ENCODE results near the gene IFNGR1. TPM values are rescaled to one million over a fixed set of nuclear protein-coding genes. Genes with fewer than 3 reads are reported as not detected.

The IFNGR1 gene
- total and polyA plus RNA-seq, 4 donors = 46.1 to 82.8 (median 62.0) TPM

DNA sequence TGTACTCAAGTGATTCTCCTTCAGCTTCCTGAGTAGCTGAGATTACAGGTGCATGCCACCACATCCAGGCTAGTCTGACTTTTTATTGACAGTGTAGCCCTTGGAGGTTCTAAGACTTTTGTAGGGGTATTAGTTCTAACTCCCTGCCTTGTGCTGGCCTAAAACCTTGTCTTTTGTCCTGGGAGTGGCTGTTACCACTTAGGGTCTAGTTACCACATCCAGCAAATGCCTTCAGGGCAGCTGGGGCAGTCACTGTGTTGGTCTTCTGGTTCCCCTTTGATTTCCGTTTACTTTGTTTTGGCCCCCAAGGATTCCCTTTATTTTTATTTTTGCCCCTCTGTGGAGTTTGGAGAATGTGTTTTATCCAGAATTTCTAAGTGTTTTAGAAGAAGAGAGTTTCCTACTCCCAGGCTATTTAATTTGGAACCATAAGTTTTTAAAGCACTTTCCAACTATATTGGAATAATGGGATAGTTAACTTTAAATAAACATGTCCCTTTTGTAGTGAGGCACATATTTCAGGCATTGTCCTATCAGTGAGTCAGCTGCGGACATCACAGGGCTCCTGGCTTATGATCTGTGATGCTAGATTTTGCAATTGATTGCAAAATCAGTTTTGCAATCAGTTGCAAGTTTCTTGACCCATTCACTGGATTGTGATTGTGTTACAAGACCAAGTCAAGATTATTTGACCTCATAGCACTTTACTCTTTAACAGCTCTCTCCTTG is 70.7 kb downstream of the IFNGR1 start:
- intact Hi-C loops (cut with DNase I) = no loop called here
- peak; percentile 76 for ATAC-seq (ENCODE audit: low FRiP score)
- no peak for DNase-seq
- no peaks in the 10 kb centered on the region for H3K9me3 ChIP-seq (ENCODE audit: control insufficient read depth, low read length)
- no peaks in the 10 kb centered on the region for H3K36me3 ChIP-seq (ENCODE audit: control insufficient read depth in 1 of 2, insufficient read depth in 2 of 2, low read length in 1 of 2)
- no peaks in the 10 kb centered on the region for H3K27me3 ChIP-seq (ENCODE audit: control insufficient read depth in 1 of 2, insufficient read depth in 2 of 2, low read length in 1 of 2)
- no peak overlapping the region for H3K4me3 ChIP-seq (ENCODE audit: low read length in 2 of 2)
- WGBS, 2 donors = 65 to 68% methylated on average over 2 of the region's 2 CpGs
- no peaks in the 10 kb centered on the region for H3K4me1 ChIP-seq (ENCODE audit: control insufficient read depth in 1 of 2, insufficient read depth in 2 of 2, low read length in 2 of 2)
- H3K27ac ChIP-seq (ENCODE audit: low read depth in 1 of 2, low read length in 2 of 2) = no peak overlapping the region

Other genes starting within 250 kb of the IFNGR1 start
- under 1 TPM in 1 of 2 donors, not detected in 1; 0.39 TPM for gene IL20RA, start 174.4 kb downstream of the IFNGR1 start, total RNA-seq
- not detected for gene IL20RA, start 174.4 kb downstream of the IFNGR1 start, polyA plus RNA-seq
- gene IL22RA2, start 45.7 kb downstream of the IFNGR1 start, total RNA-seq = not detected
- gene IL22RA2, start 45.7 kb downstream of the IFNGR1 start, polyA plus RNA-seq = not detected